Coronary artery (tissue), 2 donors: ENCODE measurements around the gene TENM3.

Experiments
- DNase-seq: peaks from one replicate; pipeline ENCODE4 v3.0.0-alpha.2; 2017; ENCODE audit warnings: low spot score
- H3K27ac ChIP-seq, 2 donors: fragments of 200-600 bp; sonication (generic); one replicate each; pipeline ENCODE4 v1.5.1; 2016 to 2019
- H3K4me3 ChIP-seq: fragments of 200-600 bp; sonication (generic); 2 replicates; pipeline ENCODE4 v1.5.1; 2016; ENCODE audit warnings: mild to moderate bottlenecking, moderate library complexity
- TF ChIP-seq, protein P1 (sequence below): fragments of 200-600 bp; sonication (generic); IDR thresholded peaks from one replicate; pipeline ENCODE4 v1.5.1; 2019; ENCODE audit warnings: antibody characterized with exemption

TENM3 gene

GRCh38 chr4:182528819-182529218 lies 285.6 kb downstream of the TENM3 start:
- Histone ChIP-seq H3K27ac (no peak overlapping the region), H3K4me3 (no peak overlapping the region)
- DNase-seq: no peak
- TF ChIP-seq, protein P1, sequence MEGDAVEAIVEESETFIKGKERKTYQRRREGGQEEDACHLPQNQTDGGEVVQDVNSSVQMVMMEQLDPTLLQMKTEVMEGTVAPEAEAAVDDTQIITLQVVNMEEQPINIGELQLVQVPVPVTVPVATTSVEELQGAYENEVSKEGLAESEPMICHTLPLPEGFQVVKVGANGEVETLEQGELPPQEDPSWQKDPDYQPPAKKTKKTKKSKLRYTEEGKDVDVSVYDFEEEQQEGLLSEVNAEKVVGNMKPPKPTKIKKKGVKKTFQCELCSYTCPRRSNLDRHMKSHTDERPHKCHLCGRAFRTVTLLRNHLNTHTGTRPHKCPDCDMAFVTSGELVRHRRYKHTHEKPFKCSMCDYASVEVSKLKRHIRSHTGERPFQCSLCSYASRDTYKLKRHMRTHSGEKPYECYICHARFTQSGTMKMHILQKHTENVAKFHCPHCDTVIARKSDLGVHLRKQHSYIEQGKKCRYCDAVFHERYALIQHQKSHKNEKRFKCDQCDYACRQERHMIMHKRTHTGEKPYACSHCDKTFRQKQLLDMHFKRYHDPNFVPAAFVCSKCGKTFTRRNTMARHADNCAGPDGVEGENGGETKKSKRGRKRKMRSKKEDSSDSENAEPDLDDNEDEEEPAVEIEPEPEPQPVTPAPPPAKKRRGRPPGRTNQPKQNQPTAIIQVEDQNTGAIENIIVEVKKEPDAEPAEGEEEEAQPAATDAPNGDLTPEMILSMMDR: no peak

DNA sequence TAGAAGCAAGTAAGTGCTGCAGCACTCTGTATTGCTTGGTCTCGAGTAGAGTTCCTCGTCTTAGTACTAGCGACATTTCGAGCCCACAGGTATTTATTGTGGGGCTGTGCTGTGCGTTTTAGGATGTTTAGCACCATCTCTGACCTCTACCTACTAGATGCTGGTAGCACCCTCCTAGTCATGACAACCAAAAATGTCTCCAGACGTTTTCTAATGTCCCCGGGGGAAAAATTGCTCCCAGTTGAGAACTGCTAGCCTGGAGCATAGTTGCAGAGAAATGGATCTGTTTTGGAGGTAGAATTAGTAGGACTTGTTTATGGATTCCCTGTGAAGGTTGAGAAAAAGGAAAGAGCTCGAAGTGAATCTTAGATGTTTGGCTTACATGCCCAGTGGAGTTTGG lies 287.2 kb downstream of the TENM3 start:
- Histone ChIP-seq H3K27ac (no peak overlapping the region), H3K4me3 (no peak overlapping the region)
- TF ChIP-seq, protein P1: no peak
- no peak for DNase-seq

DNA sequence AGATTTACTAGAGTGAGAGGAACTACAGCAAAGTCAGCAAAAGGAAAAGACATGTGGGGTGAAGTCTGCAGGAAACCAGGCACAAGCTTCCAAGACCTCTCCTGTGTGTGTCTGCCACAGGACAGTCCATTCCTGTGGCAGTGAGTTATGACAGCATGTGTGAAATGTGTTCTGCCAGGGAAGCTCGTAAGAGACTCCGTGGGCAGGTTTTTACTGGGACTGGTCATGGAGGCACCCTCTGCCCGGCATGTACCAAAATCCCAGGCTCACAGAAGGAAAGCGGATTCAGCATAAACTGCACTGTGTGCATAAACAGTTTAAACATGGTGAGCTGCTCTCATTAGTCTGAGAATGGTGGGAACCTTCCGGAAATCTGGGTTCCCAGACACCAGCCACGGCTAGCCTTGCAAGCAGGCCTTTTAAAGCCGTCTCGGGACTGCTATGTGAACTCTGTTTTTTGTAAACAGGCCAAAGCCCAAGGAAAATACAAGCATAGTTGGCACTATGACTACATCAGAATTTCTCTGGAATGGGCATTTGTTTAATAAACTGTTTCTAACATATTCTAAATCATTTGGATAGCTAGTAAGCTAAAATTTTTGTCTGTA lies 288.5 kb downstream of the TENM3 start:
- no peak for DNase-seq
- TF ChIP-seq, protein P1: no peak
- peak overlapping the region; percentile 52 to 68 for H3K27ac ChIP-seq
- peak overlapping the region; percentile 45 for H3K4me3 ChIP-seq

DNA sequence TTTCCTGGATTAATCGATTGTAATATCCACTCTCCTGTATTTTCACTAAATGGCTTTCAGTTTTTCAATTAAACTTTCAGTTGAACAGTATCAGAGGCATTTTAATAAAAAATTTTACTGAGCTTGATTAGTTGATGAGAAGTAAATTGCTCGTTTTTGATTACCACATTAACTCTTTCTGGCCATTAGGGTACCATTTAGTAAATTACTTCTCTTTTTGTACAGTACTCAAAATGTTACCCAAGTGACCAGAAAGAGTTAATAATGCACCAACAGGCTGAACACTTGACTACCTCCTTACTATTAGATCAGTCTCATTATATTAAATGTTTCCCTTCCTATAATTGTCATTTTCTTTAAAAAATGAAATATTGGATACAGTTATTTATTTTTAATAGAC lies 289.2 kb downstream of the TENM3 start:
- Histone ChIP-seq H3K27ac (no peak overlapping the region), H3K4me3 (no peak overlapping the region)
- TF ChIP-seq, protein P1: no peak
- DNase-seq: no peak

DNA sequence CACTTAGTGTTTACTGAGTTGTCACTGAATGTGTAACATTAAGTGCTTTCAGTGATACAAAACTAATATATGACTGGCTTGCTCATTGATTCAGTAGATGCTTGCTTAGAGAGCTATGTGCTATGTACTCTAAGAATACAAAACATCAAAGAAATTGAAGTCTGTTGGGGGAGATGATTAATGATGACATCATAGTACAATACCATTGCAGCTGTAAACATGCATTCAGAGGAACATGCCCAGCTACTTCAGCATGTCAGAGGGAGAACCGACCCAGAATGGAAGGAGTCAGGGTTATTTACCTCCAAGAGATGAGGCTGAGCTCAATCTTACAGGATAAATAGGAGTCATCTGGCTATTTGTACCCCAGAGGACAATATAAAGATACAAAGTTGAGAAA lies 290.8 kb downstream of the TENM3 start:
- Histone ChIP-seq H3K27ac (no peak overlapping the region), H3K4me3 (no peak overlapping the region)
- no peak for DNase-seq
- TF ChIP-seq, protein P1: no peak

DNA sequence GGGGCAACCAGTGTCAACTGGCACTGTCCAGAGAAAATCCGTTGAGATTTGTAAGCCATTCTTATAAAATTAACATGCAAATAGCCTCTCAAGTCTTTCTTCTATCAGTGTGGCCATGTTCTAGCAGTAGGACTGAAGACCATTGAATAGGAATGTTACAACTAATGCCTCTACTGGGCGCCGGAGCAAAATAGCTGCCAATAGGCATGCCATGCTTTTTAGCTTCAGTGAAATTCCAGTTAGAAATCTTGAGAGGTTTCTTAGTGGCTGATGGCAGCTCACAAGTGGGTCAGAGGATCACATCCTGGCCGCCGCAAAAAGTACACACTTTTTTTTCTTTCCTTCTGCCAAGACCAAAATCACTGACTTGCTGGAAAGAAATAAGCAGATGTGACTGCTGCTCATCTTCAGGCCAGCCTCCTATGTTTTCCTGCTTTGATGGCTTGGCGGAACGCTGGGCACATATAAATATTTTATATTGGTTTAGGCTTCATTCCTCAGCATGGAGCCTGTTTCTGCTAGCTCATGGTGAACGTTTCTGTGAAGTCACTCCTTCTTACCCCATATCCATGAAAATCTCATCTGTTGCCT lies 293.1 kb downstream of the TENM3 start:
- H3K27ac ChIP-seq: no peak overlapping the region
- TF ChIP-seq, protein P1: no peak
- DNase-seq: no peak
- H3K4me3 ChIP-seq: no peak overlapping the region
